A549 (cell line): ENCODE results near the gene B3GALT4.

ENCODE experiments used
- MYC ChIP-seq: IDR thresholded peaks from 2 replicates; pipeline ENCODE4 v1.6.1; 2012; ENCODE audit warnings: mild to moderate bottlenecking, inconsistent platforms, low read length, improper control_type of control experiment, borderline replicate concordance
- RFX5 ChIP-seq: fragments of 450-650 bp; IDR thresholded peaks from 2 replicates; pipeline ENCODE4 v1.7.1; 2014; ENCODE audit warnings: antibody characterized with exemption, mild to moderate bottlenecking, moderate library complexity

GRCh38 chr6:33276864-33277662, at the start of gene B3GALT4:
- TF ChIP-seq MYC (no peak), RFX5 (no peak)
